Suprapubic skin (tissue), 4 donors: ENCODE measurements around the gene DIPK1A.

ENCODE experiments used
- CTCF ChIP-seq, 2 donors: fragments of 200-600 bp in 1 of 2; fragments of 450-650 bp in 1 of 2; sonication (generic) in 1 of 2; IDR thresholded peaks; one replicate each; pipeline ENCODE4 v1.5.1; 2016 to 2019; ENCODE audit warnings: antibody characterized with exemption in 2 of 2, mild to moderate bottlenecking in 1 of 2, moderate library complexity in 1 of 2
- EP300 ChIP-seq: sonication (generic); formaldehyde crosslinking; IDR thresholded peaks from one replicate; pipeline ENCODE4 v1.6.1; 2017; ENCODE audit warnings: antibody characterized with exemption
- POLR2A ChIP-seq, 2 donors: fragments of 450-650 bp; IDR thresholded peaks; one replicate each; pipeline ENCODE4 v1.6.1; 2017; ENCODE audit warnings: antibody characterized with exemption in 2 of 2, mild to moderate bottlenecking in 2 of 2, moderate library complexity in 2 of 2
- POLR2AphosphoS5 ChIP-seq, 3 donors: sonication (generic); formaldehyde crosslinking; IDR thresholded peaks; one replicate each; pipeline ENCODE4 v1.6.1; 2017; ENCODE audit warnings: antibody characterized with exemption in 3 of 3

GRCh38 chr1:92961896-92962752, 862 bp upstream of the DIPK1A start:
- TF ChIP-seq CTCF (IDR thresholded peaks at IDR 0.05): no peak
- no peak for TF ChIP-seq POLR2A (IDR thresholded peaks at IDR 0.05)
- TF ChIP-seq EP300: no peak
- TF ChIP-seq POLR2AphosphoS5 (IDR thresholded peaks at IDR 0.05): no peak
